Fibroblast of pulmonary artery (primary cell): ENCODE results near the gene OTUB2.
A peak's percentile ranks its signal among the peaks of the same experiment; 100 is the strongest.

ENCODE experiments used
- DNase-seq: peaks from one replicate; pipeline ENCODE4 v3.0.0-alpha.2; 2010; ENCODE audit warnings: low read depth
- H3K4me3 ChIP-seq: replicated peaks from 2 replicates; pipeline ENCODE4 v1.5.1; 2011; ENCODE audit warnings: low read depth, mild to moderate bottlenecking, control low read depth, low read length, moderate library complexity
- CTCF ChIP-seq: IDR thresholded peaks from 2 replicates; pipeline ENCODE4 v1.5.1; 2011; ENCODE audit warnings: mild to moderate bottlenecking, control low read depth, low read length, inconsistent platforms; ENCODE audit errors: missing control alignments

OTUB2 gene

GRCh38 chr14:94025720-94026119 is 420 bp upstream of the OTUB2 start:
- no peak overlapping the region for H3K4me3 ChIP-seq
- no peak for TF ChIP-seq CTCF
- no peak for DNase-seq

GRCh38 chr14:94026889-94027469 is 839 bp downstream of the OTUB2 start:
- no peak for DNase-seq
- TF ChIP-seq CTCF: no peak
- H3K4me3 ChIP-seq: peak overlapping the region; percentile 61

- H3K4me3 ChIP-seq: no peak overlapping the region
- no peak for TF ChIP-seq CTCF
- DNase-seq: no peak
Observed at GRCh38 chr14:94027566-94028449, 1.7 kb downstream of the OTUB2 start.

- H3K4me3 ChIP-seq: no peak overlapping the region
- no peak for TF ChIP-seq CTCF
- peak; percentile 31 for DNase-seq
Observed at GRCh38 chr14:94028450-94028826, 2.3 kb downstream of the OTUB2 start.

GRCh38 chr14:94029265-94029664 is 3.1 kb downstream of the OTUB2 start:
- no peak for DNase-seq
- no peak overlapping the region for H3K4me3 ChIP-seq
- TF ChIP-seq CTCF: no peak

GRCh38 chr14:94029671-94030203 is 3.6 kb downstream of the OTUB2 start:
- H3K4me3 ChIP-seq: no peak overlapping the region
- TF ChIP-seq CTCF: no peak
- DNase-seq: no peak
